Measurements from ENCODE around the gene ZNF93. TPM values are rescaled to one million over a fixed set of nuclear protein-coding genes. Genes with fewer than 3 reads are reported as not detected.

Gene ZNF93
- total and polyA plus RNA-seq, 9 of the 15 experiments (the other 6 are each of a cell fraction or from before 2014, with no cell fraction given) = 11.1 to 26.3 (median 17.1) TPM

DNA sequence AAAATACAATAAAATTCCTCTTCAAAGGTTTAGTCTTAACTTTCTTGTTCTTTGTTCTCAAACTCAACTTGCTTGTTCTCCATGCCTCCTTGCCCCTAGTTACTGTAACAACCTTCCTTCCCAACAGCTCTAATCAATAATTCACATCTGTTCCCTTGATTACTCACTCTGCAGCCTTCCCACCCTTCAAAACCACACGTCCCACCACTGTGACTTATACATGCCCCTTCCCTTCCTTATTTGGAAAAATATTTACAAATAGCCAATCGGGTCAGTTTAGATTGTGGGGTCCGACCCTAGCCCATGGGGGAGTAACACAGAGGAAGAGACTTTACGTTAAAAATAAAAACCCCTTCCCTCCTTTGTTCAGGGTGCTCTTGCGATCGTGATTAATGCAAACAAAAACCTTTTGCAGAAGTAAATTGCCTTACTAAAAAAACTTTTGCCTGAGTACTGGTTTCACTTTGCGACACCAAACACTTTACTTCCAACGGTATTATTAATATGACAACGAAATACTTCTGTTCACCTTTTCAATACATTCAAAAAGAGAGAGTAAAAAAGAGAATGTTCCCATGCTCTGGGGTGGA lies 512 bp upstream of the ZNF93 start (continued):
- TF ChIP-seq KLF13 (tag; IDR thresholded peaks at IDR 0.05; ENCODE audit: borderline replicate concordance, low read depth) (no peak), LCOR (CRISPR knock-in tag; IDR thresholded peaks at IDR 0.05) (no peak), ZNF586 (CRISPR knock-in tag; conservative IDR thresholded peaks at IDR 0.05) (no peak), GABPB2 (CRISPR knock-in tag; conservative IDR thresholded peaks at IDR 0.05) (no peak), RAD51 (IDR thresholded peaks at IDR 0.05; ENCODE audit: borderline replicate concordance, low read depth) (no peak), FOXA3 (CRISPR knock-in tag; conservative IDR thresholded peaks at IDR 0.05 in 1 of 2, IDR thresholded peaks at IDR 0.05 in 1 of 2) (no peak), NCOR1 (IDR thresholded peaks at IDR 0.05) (peak; percentile 24; the same call in 1 of the 2 replicates)
- TF ChIP-seq, protein P1, sequence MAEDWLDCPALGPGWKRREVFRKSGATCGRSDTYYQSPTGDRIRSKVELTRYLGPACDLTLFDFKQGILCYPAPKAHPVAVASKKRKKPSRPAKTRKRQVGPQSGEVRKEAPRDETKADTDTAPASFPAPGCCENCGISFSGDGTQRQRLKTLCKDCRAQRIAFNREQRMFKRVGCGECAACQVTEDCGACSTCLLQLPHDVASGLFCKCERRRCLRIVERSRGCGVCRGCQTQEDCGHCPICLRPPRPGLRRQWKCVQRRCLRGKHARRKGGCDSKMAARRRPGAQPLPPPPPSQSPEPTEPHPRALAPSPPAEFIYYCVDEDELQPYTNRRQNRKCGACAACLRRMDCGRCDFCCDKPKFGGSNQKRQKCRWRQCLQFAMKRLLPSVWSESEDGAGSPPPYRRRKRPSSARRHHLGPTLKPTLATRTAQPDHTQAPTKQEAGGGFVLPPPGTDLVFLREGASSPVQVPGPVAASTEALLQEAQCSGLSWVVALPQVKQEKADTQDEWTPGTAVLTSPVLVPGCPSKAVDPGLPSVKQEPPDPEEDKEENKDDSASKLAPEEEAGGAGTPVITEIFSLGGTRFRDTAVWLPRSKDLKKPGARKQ (CRISPR knock-in tag; IDR thresholded peaks at IDR 0.05) = no peak
- TF ChIP-seq, protein P2, sequence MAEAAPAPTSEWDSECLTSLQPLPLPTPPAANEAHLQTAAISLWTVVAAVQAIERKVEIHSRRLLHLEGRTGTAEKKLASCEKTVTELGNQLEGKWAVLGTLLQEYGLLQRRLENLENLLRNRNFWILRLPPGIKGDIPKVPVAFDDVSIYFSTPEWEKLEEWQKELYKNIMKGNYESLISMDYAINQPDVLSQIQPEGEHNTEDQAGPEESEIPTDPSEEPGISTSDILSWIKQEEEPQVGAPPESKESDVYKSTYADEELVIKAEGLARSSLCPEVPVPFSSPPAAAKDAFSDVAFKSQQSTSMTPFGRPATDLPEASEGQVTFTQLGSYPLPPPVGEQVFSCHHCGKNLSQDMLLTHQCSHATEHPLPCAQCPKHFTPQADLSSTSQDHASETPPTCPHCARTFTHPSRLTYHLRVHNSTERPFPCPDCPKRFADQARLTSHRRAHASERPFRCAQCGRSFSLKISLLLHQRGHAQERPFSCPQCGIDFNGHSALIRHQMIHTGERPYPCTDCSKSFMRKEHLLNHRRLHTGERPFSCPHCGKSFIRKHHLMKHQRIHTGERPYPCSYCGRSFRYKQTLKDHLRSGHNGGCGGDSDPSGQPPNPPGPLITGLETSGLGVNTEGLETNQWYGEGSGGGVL (CRISPR knock-in tag; IDR thresholded peaks at IDR 0.05) = no peak
- TF ChIP-seq, protein P3, sequence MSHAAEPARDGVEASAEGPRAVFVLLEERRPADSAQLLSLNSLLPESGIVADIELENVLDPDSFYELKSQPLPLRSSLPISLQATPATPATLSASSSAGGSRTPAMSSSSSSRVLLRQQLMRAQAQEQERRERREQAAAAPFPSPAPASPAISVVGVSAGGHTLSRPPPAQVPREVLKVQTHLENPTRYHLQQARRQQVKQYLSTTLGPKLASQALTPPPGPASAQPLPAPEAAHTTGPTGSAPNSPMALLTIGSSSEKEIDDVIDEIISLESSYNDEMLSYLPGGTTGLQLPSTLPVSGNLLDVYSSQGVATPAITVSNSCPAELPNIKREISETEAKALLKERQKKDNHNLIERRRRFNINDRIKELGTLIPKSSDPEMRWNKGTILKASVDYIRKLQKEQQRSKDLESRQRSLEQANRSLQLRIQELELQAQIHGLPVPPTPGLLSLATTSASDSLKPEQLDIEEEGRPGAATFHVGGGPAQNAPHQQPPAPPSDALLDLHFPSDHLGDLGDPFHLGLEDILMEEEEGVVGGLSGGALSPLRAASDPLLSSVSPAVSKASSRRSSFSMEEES (CRISPR knock-in tag; IDR thresholded peaks at IDR 0.05) = no peak
- TF ChIP-seq, protein P4, sequence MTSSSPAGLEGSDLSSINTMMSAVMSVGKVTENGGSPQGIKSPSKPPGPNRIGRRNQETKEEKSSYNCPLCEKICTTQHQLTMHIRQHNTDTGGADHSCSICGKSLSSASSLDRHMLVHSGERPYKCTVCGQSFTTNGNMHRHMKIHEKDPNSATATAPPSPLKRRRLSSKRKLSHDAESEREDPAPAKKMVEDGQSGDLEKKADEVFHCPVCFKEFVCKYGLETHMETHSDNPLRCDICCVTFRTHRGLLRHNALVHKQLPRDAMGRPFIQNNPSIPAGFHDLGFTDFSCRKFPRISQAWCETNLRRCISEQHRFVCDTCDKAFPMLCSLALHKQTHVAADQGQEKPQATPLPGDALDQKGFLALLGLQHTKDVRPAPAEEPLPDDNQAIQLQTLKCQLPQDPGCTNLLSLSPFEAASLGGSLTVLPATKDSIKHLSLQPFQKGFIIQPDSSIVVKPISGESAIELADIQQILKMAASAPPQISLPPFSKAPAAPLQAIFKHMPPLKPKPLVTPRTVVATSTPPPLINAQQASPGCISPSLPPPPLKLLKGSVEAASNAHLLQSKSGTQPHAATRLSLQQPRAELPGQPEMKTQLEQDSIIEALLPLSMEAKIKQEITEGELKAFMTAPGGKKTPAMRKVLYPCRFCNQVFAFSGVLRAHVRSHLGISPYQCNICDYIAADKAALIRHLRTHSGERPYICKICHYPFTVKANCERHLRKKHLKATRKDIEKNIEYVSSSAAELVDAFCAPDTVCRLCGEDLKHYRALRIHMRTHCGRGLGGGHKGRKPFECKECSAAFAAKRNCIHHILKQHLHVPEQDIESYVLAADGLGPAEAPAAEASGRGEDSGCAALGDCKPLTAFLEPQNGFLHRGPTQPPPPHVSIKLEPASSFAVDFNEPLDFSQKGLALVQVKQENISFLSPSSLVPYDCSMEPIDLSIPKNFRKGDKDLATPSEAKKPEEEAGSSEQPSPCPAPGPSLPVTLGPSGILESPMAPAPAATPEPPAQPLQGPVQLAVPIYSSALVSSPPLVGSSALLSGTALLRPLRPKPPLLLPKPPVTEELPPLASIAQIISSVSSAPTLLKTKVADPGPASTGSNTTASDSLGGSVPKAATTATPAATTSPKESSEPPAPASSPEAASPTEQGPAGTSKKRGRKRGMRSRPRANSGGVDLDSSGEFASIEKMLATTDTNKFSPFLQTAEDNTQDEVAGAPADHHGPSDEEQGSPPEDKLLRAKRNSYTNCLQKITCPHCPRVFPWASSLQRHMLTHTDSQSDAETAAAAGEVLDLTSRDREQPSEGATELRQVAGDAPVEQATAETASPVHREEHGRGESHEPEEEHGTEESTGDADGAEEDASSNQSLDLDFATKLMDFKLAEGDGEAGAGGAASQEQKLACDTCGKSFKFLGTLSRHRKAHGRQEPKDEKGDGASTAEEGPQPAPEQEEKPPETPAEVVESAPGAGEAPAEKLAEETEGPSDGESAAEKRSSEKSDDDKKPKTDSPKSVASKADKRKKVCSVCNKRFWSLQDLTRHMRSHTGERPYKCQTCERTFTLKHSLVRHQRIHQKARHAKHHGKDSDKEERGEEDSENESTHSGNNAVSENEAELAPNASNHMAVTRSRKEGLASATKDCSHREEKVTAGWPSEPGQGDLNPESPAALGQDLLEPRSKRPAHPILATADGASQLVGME (CRISPR knock-in tag; IDR thresholded peaks at IDR 0.05) = no peak
- TF ChIP-seq, protein P5, sequence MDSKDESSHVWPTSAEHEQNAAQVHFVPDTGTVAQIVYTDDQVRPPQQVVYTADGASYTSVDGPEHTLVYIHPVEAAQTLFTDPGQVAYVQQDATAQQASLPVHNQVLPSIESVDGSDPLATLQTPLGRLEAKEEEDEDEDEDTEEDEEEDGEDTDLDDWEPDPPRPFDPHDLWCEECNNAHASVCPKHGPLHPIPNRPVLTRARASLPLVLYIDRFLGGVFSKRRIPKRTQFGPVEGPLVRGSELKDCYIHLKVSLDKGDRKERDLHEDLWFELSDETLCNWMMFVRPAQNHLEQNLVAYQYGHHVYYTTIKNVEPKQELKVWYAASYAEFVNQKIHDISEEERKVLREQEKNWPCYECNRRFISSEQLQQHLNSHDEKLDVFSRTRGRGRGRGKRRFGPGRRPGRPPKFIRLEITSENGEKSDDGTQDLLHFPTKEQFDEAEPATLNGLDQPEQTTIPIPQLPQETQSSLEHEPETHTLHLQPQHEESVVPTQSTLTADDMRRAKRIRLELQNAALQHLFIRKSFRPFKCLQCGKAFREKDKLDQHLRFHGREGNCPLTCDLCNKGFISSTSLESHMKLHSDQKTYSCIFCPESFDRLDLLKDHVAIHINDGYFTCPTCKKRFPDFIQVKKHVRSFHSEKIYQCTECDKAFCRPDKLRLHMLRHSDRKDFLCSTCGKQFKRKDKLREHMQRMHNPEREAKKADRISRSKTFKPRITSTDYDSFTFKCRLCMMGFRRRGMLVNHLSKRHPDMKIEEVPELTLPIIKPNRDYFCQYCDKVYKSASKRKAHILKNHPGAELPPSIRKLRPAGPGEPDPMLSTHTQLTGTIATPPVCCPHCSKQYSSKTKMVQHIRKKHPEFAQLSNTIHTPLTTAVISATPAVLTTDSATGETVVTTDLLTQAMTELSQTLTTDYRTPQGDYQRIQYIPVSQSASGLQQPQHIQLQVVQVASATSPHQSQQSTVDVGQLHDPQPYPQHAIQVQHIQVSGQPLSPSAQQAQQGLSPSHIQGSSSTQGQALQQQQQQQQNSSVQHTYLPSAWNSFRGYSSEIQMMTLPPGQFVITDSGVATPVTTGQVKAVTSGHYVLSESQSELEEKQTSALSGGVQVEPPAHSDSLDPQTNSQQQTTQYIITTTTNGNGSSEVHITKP (IDR thresholded peaks at IDR 0.05; ENCODE audit: partially characterized antibody) = no peak

All from K562 (cell line).